Neural progenitor cell (in vitro differentiated cells): ENCODE measurements around the gene NPB. TPM values are rescaled to one million over a fixed set of nuclear protein-coding genes. Genes with fewer than 3 reads are reported as not detected.
A peak's percentile ranks its signal among the peaks of the same experiment; 100 is the strongest.

Experiments
- DNase-seq: peaks from one replicate; pipeline ENCODE4 v3.0.0-alpha.2; 2016; ENCODE audit warnings: low spot score
- H2AFZ ChIP-seq: fragments of 200-600 bp; sonication (generic); replicated peaks from 2 replicates; pipeline ENCODE4 v1.6.1; 2016; ENCODE audit warnings: antibody characterized with exemption
- H3F3A ChIP-seq: fragments of 200-600 bp; sonication (generic); 2 replicates; pipeline ENCODE4 v1.6.1; 2016; ENCODE audit warnings: antibody characterized with exemption, low read depth
- H3K27ac ChIP-seq: fragments of 200-600 bp; sonication (generic); 2 replicates; pipeline ENCODE4 v1.5.1; 2016; ENCODE audit warnings: mild to moderate bottlenecking
- H3K27me3 ChIP-seq: fragments of 200-600 bp; sonication (generic); 2 replicates; pipeline ENCODE4 v1.6.1; 2016; ENCODE audit warnings: mild to moderate bottlenecking, moderate library complexity
- H3K36me3 ChIP-seq: fragments of 200-600 bp; sonication (generic); 2 replicates; pipeline ENCODE4 v1.5.1; 2016
- H3K4me1 ChIP-seq: fragments of 200-600 bp; sonication (generic); 2 replicates; pipeline ENCODE4 v1.6.1; 2016; ENCODE audit warnings: mixed run types
- H3K4me2 ChIP-seq: fragments of 200-600 bp; sonication (generic); 2 replicates; pipeline ENCODE4 v1.6.1; 2016
- H3K4me3 ChIP-seq: fragments of 200-600 bp; sonication (generic); 2 replicates; pipeline ENCODE4 v1.5.1; 2016
- H3K79me2 ChIP-seq: fragments of 200-600 bp; sonication (generic); 2 replicates; pipeline ENCODE4 v1.6.1; 2016; ENCODE audit warnings: low read depth
- H3K9ac ChIP-seq: fragments of 200-600 bp; sonication (generic); 2 replicates; pipeline ENCODE4 v1.6.1; 2016
- H3K9me3 ChIP-seq: fragments of 200-600 bp; sonication (generic); 2 replicates; pipeline ENCODE4 v1.5.1; 2016; ENCODE audit warnings: low read depth
- H4K20me1 ChIP-seq: fragments of 200-600 bp; sonication (generic); 2 replicates; pipeline ENCODE4 v1.6.1; 2016; ENCODE audit warnings: low read depth
- H3K27ac Mint-ChIP-seq: 3 replicates; pipeline ENCODE4 v1.8.0; 2021; ENCODE audit warnings: mixed read lengths
- H3K27me3 Mint-ChIP-seq: 2 replicates; pipeline ENCODE4 v1.8.0; 2022; ENCODE audit warnings: low read depth, mild to moderate bottlenecking, inconsistent platforms, moderate library complexity, mixed read lengths; ENCODE audit not compliant: insufficient read depth
- H3K36me3 Mint-ChIP-seq: 3 replicates; pipeline ENCODE4 v1.8.0; 2021; ENCODE audit warnings: mixed read lengths
- H3K4me1 Mint-ChIP-seq: 3 replicates; pipeline ENCODE4 v1.8.0; 2021; ENCODE audit warnings: mixed read lengths
- H3K4me3 Mint-ChIP-seq: 3 replicates; pipeline ENCODE4 v1.8.0; 2021; ENCODE audit warnings: mild to moderate bottlenecking, moderate library complexity, mixed read lengths
- H3K9me3 Mint-ChIP-seq: 3 replicates; pipeline ENCODE4 v1.8.0; 2020; ENCODE audit warnings: mixed read lengths
- CTCF ChIP-seq: fragments of 200-600 bp; sonication (generic); IDR thresholded peaks from 2 replicates; pipeline ENCODE4 v1.5.1; 2017; ENCODE audit warnings: antibody characterized with exemption, mild to moderate bottlenecking
- EZH2 ChIP-seq: fragments of 200-600 bp; sonication (generic); IDR thresholded peaks from 2 replicates; pipeline ENCODE4 v1.6.1; 2017; ENCODE audit warnings: antibody characterized with exemption, mild to moderate bottlenecking, moderate library complexity
- EZH2phosphoT487 ChIP-seq: fragments of 200-600 bp; sonication (generic); IDR thresholded peaks from 2 replicates; pipeline ENCODE4 v1.6.1; 2017; ENCODE audit warnings: antibody characterized with exemption
- total RNA-seq: library from RNA; depleted of rRNA; stranded (reverse); fragments of >200 nt; gene quantifications from 2 replicates; pipeline ENCODE4 v1.2.3, GENCODE V29; 2015; ENCODE audit warnings: low replicate concordance

The NPB gene
- total RNA-seq, 1 donor from 2014 or later = not detected

GRCh38 chr17:81931557-81932332, 29.7 kb downstream of the NPB start:
- peaks cover 2% of the 10 kb centered on the region for H3K36me3 Mint-ChIP-seq
- peaks cover 4% of the 10 kb centered on the region for H3K27me3 Mint-ChIP-seq
- no peaks in the 10 kb centered on the region for H3K9me3 Mint-ChIP-seq
- no peak overlapping the region for H3K4me2 ChIP-seq
- no peak overlapping the region for H3K9ac ChIP-seq
- TF ChIP-seq EZH2 = no peak
- no peak for TF ChIP-seq EZH2phosphoT487
- TF ChIP-seq CTCF = no peak
- no peaks in the 10 kb centered on the region for H3K36me3 ChIP-seq
- no peak overlapping the region for H3K27ac ChIP-seq
- H3K4me3 ChIP-seq = no peak overlapping the region
- peaks cover 4% of the 10 kb centered on the region for H3K4me1 ChIP-seq
- peaks cover 10% of the 10 kb centered on the region for H3K79me2 ChIP-seq
- H4K20me1 ChIP-seq = peaks cover 15% of the 10 kb centered on the region
- no peak overlapping the region for H3K27ac Mint-ChIP-seq
- H3K9me3 ChIP-seq = no peaks in the 10 kb centered on the region
- H2AFZ ChIP-seq = no peak overlapping the region
- H3K4me1 Mint-ChIP-seq = peaks cover 4% of the 10 kb centered on the region
- peak overlapping the region; percentile 70 for H3K4me3 Mint-ChIP-seq
- H3F3A ChIP-seq = peaks cover 7% of the 10 kb centered on the region
- peaks cover 20% of the 10 kb centered on the region for H3K27me3 ChIP-seq
- DNase-seq = no peak

- H3K4me3 ChIP-seq = no peak overlapping the region
- Mint-ChIP-seq H3K4me1 (peaks cover 5% of the 10 kb centered on the region), H3K9me3 (no peaks in the 10 kb centered on the region), H3K27ac (no peak overlapping the region), H3K36me3 (peaks cover 2% of the 10 kb centered on the region), H3K4me3 (peak overlapping the region; percentile 70), H3K27me3 (peaks cover 4% of the 10 kb centered on the region)
- peaks cover 4% of the 10 kb centered on the region for H3F3A ChIP-seq
- H3K36me3 ChIP-seq = no peaks in the 10 kb centered on the region
- no peak overlapping the region for H3K4me2 ChIP-seq
- H3K27ac ChIP-seq = no peak overlapping the region
- H2AFZ ChIP-seq = no peak overlapping the region
- no peaks in the 10 kb centered on the region for H3K9me3 ChIP-seq
- peaks cover 6% of the 10 kb centered on the region for H3K79me2 ChIP-seq
- no peak overlapping the region for H3K9ac ChIP-seq
- H3K27me3 ChIP-seq = peaks cover 21% of the 10 kb centered on the region
- DNase-seq = no peak
- no peak for TF ChIP-seq EZH2phosphoT487
- peaks cover 13% of the 10 kb centered on the region for H4K20me1 ChIP-seq
- peaks cover 4% of the 10 kb centered on the region for H3K4me1 ChIP-seq
These were observed 30.4 kb downstream of the NPB start for GRCh38 chr17:81932333-81932983.

GRCh38 chr17:81933178-81933699, 31.2 kb downstream of the NPB start:
- H3K4me3 Mint-ChIP-seq = no peak overlapping the region

More at GRCh38 chr17:81933178-81933699, 31.2 kb downstream of the NPB start:
- H3K4me2 ChIP-seq = no peak overlapping the region
- peaks cover 6% of the 10 kb centered on the region for H3K79me2 ChIP-seq
- H3K36me3 ChIP-seq = no peaks in the 10 kb centered on the region
- peaks cover 4% of the 10 kb centered on the region for H3F3A ChIP-seq
- Mint-ChIP-seq H3K36me3 (peaks cover 2% of the 10 kb centered on the region), H3K4me1 (peaks cover 10% of the 10 kb centered on the region), H3K27ac (no peak overlapping the region), H3K9me3 (no peaks in the 10 kb centered on the region), H3K27me3 (peaks cover 5% of the 10 kb centered on the region)
- peaks cover 4% of the 10 kb centered on the region for H3K4me1 ChIP-seq
- peaks cover 24% of the 10 kb centered on the region for H3K27me3 ChIP-seq
- H2AFZ ChIP-seq = no peak overlapping the region
- no peak for DNase-seq
- H4K20me1 ChIP-seq = peaks cover 13% of the 10 kb centered on the region
- no peak overlapping the region for H3K4me3 ChIP-seq
- H3K9ac ChIP-seq = no peak overlapping the region
- TF ChIP-seq CTCF = no peak
- TF ChIP-seq EZH2 = no peak
- no peak for TF ChIP-seq EZH2phosphoT487
- H3K9me3 ChIP-seq = no peaks in the 10 kb centered on the region
- no peak overlapping the region for H3K27ac ChIP-seq
